H1 (cell line): ENCODE measurements around the gene ANKFN1. TPM values are rescaled to one million over a fixed set of nuclear protein-coding genes. Genes with fewer than 3 reads are reported as not detected.

ENCODE experiments used
- CTCF ChIA-PET: fragments of 300-600 bp; sonication (Branson Sonifier 250); formaldehyde crosslinking; loops from one replicate; lab custom pipeline; 2021; ENCODE audit not compliant: partially characterized antibody; lab: Charles Lee
- POLR2A ChIA-PET: fragments of 300-600 bp; sonication (Branson Sonifier 250); formaldehyde crosslinking; loops from one replicate; lab custom pipeline; 2021; ENCODE audit warnings: inconsistent platforms; ENCODE audit not compliant: partially characterized antibody; lab: Charles Lee
- DNase-seq, 2 experiments: peaks; one replicate each; pipeline versions ENCODE4 v3.0.0 to v3.0.0-alpha.2; 2010 to 2022; ENCODE audit warnings: low spot score in 2 of 2, low read depth in 1 of 2, mixed read lengths in 1 of 2
- FAIRE-seq: peaks from 2 replicates; lab custom pipeline; 2011; peaks lifted over from hg19 to GRCh38; lab: Jason Lieb, UNC
- H2AFZ ChIP-seq: 2 replicates; pipeline ENCODE4 v1.8.1; 2012; ENCODE audit warnings: low read length, inconsistent platforms
- H2AK5ac ChIP-seq: 2 replicates; pipeline ENCODE4 v1.6.1; 2013; ENCODE audit warnings: low read depth, low read length
- H2BK120ac ChIP-seq: replicated peaks from 2 replicates; pipeline ENCODE3; 2013; ENCODE audit warnings: low read depth, low read length, inconsistent platforms
- H2BK12ac ChIP-seq: 2 replicates; pipeline ENCODE4 v1.6.1; 2013; ENCODE audit warnings: low read depth, low read length
- H2BK15ac ChIP-seq: 2 replicates; pipeline ENCODE4 v1.6.1; 2013; ENCODE audit warnings: low read length
- H2BK20ac ChIP-seq: 2 replicates; pipeline ENCODE4 v1.6.1; 2013; ENCODE audit warnings: low read length
- H2BK5ac ChIP-seq: 2 replicates; pipeline ENCODE4 v1.6.1; 2013; ENCODE audit warnings: low read depth, low read length
- H3K14ac ChIP-seq: 2 replicates; pipeline ENCODE4 v1.6.1; 2013; ENCODE audit warnings: inconsistent platforms; ENCODE audit not compliant: insufficient read length
- H3K18ac ChIP-seq: 2 replicates; pipeline ENCODE4 v1.6.1; 2013; ENCODE audit warnings: low read length; ENCODE audit errors: extremely low read depth
- H3K23ac ChIP-seq: 2 replicates; pipeline ENCODE4 v1.6.1; 2013; ENCODE audit warnings: inconsistent platforms; ENCODE audit not compliant: insufficient read length
- H3K23me2 ChIP-seq: 2 replicates; pipeline ENCODE4 v1.6.1; 2013; ENCODE audit warnings: low read depth, low read length
- H3K27ac ChIP-seq: 2 replicates; pipeline ENCODE4 v1.6.1; 2011; ENCODE audit warnings: low read depth, low read length, inconsistent platforms
- H3K27me3 ChIP-seq, 4 experiments: replicated peaks in 1 of 4; 1 replicate in 1 of 4; 2 replicates in 3 of 4; pipeline versions ENCODE4 v1.6.1 to v1.8.1; 2011 to 2013; ENCODE audit warnings: low read length in 3 of 4, mild to moderate bottlenecking in 3 of 4, inconsistent platforms in 2 of 4, mixed read lengths in 2 of 4, moderate library complexity in 1 of 4; ENCODE audit not compliant: control insufficient read depth in 3 of 4, insufficient read depth in 3 of 4; ENCODE audit errors: extremely low read depth in 1 of 4
- H3K36me3 ChIP-seq, 4 experiments: 2 replicates each; pipeline versions ENCODE4 v1.6.1 to v1.8.1; 2011 to 2013; ENCODE audit warnings: mild to moderate bottlenecking in 4 of 4, low read length in 3 of 4, moderate library complexity in 2 of 4, control low read depth in 1 of 4, inconsistent platforms in 1 of 4; ENCODE audit not compliant: insufficient read depth in 4 of 4, control insufficient read depth in 2 of 4
- H3K4ac ChIP-seq: replicated peaks from 2 replicates; pipeline ENCODE3; 2013; ENCODE audit warnings: low read length, low read depth, mixed read lengths, inconsistent platforms; ENCODE audit not compliant: insufficient read length
- H3K4me1 ChIP-seq, 4 experiments: replicated peaks in 1 of 4; 1 replicate in 1 of 4; 2 replicates in 3 of 4; pipeline versions ENCODE4 v1.6.1 to v1.8.1; 2011 to 2013; ENCODE audit warnings: low read length in 3 of 4, inconsistent platforms in 2 of 4, mixed read lengths in 1 of 4; ENCODE audit not compliant: insufficient read depth in 4 of 4, control insufficient read depth in 3 of 4
- H3K4me2 ChIP-seq, 2 experiments: 2 replicates each; pipeline versions ENCODE4 v1.6.1 to v1.8.1; 2011 to 2013; ENCODE audit warnings: low read depth in 2 of 2, low read length in 2 of 2, control low read depth in 1 of 2, inconsistent platforms in 1 of 2, mild to moderate bottlenecking in 1 of 2; ENCODE audit not compliant: insufficient read depth in 1 of 2
- H3K4me3 ChIP-seq, 4 experiments: fragments of 200-600, 300-600 bp in 1 of 4; sonication (generic), shearing (Covaris generic), sonication (Bioruptor Twin) in 1 of 4; 2 replicates each; pipeline versions ENCODE4 v1.5.1 to v1.8.1; 2011 to 2016; ENCODE audit warnings: low read length in 4 of 4, low read depth in 3 of 4, control low read depth in 2 of 4, inconsistent platforms in 2 of 4, mild to moderate bottlenecking in 2 of 4, mixed read lengths in 1 of 4, moderate library complexity in 1 of 4; ENCODE audit not compliant: insufficient read depth in 2 of 4; ENCODE audit errors: extremely low read depth in 1 of 4
- H3K56ac ChIP-seq: replicated peaks from 2 replicates; pipeline ENCODE3; 2013; ENCODE audit warnings: low read depth, mild to moderate bottlenecking, mixed read lengths, low read length, inconsistent platforms; ENCODE audit not compliant: insufficient read length
- H3K79me1 ChIP-seq: 2 replicates; pipeline ENCODE4 v1.6.1; 2013; ENCODE audit warnings: low read depth, low read length, control low read depth
- H3K79me2 ChIP-seq, 2 experiments: 2 replicates each; pipeline versions ENCODE4 v1.6.1 to v1.8.1; 2012 to 2013; ENCODE audit warnings: low read length in 2 of 2, mild to moderate bottlenecking in 2 of 2, inconsistent platforms in 1 of 2; ENCODE audit not compliant: insufficient read depth in 2 of 2, control insufficient read depth in 1 of 2
- H3K9ac ChIP-seq, 4 experiments: replicated peaks in 1 of 4; 1 replicate in 1 of 4; 2 replicates in 3 of 4; pipeline versions ENCODE4 v1.6.1 to v1.8.1; 2011 to 2013; ENCODE audit warnings: low read depth in 3 of 4, low read length in 3 of 4, control low read depth in 2 of 4, mild to moderate bottlenecking in 2 of 4, moderate library complexity in 2 of 4, inconsistent platforms in 1 of 4; ENCODE audit errors: extremely low read depth in 1 of 4
- H3K9me3 ChIP-seq, 2 experiments: 2 replicates each; pipeline versions ENCODE4 v1.6.1 to v1.8.1; 2012 to 2013; ENCODE audit warnings: mild to moderate bottlenecking in 2 of 2, moderate library complexity in 2 of 2, control low read depth in 1 of 2, inconsistent platforms in 1 of 2, low read depth in 1 of 2, low read length in 1 of 2, mixed read lengths in 1 of 2; ENCODE audit not compliant: insufficient read depth in 2 of 2
- H4K20me1 ChIP-seq, 2 experiments: replicated peaks in 1 of 2; 2 replicates each; pipeline versions ENCODE3 to v1.8.1; 2011 to 2013; ENCODE audit warnings: inconsistent platforms in 2 of 2, low read length in 2 of 2, mild to moderate bottlenecking in 1 of 2; ENCODE audit not compliant: insufficient read depth in 2 of 2, control insufficient read depth in 1 of 2
- H4K5ac ChIP-seq: 2 replicates; pipeline ENCODE4 v1.6.1; 2013; ENCODE audit warnings: low read length, low read depth, mixed read lengths, inconsistent platforms; ENCODE audit not compliant: insufficient read length
- H4K8ac ChIP-seq: 2 replicates; pipeline ENCODE4 v1.8.0; 2013; ENCODE audit warnings: mild to moderate bottlenecking, moderate library complexity, low read length, inconsistent platforms; ENCODE audit not compliant: insufficient read depth; ENCODE audit errors: extremely low read depth
- H4K91ac ChIP-seq: replicated peaks from 2 replicates; pipeline ENCODE3; 2013; ENCODE audit warnings: low read length, mixed read lengths, inconsistent platforms; ENCODE audit not compliant: insufficient read length
- KDM1A ChIP-seq: fragments of 200-600, 300-600 bp; sonication (generic); IDR thresholded peaks from 2 replicates; pipeline ENCODE4 v1.7.1; 2016; ENCODE audit warnings: mild to moderate bottlenecking, low read length, borderline replicate concordance
- polyA plus RNA-seq, 7 experiments: library from polyadenylated mRNA; depleted of rRNA in 3 of 7; stranded (reverse) in 5 of 7; unstranded in 2 of 7; fragments of >200 nt in 5 of 7; fragments of 200-250 nt in 2 of 7; gene quantifications; 1 replicate in 5 of 7; 2 replicates in 1 of 7; 4 replicates in 1 of 7; pipeline versions ENCODE4 v1.2.1 to v1.2.3, GENCODE V29; 2011 to 2013; ENCODE audit warnings: missing spikeins in 2 of 7, mixed read lengths in 2 of 7
- total RNA-seq: library from RNA; stranded (reverse); fragmentation: NEBNext Ultra II Directional; extraction: Animal tissue kit (Norgen Biotek cat#: 25700); gene quantifications from 2 replicates; pipeline ENCODE4 v1.2.1, GENCODE V29; 2021
- TF ChIP-seq, protein P1 (sequence below): IDR thresholded peaks from 2 replicates; pipeline ENCODE4 v1.6.1; 2012; ENCODE audit warnings: inconsistent platforms

ANKFN1 gene
- total and polyA plus RNA-seq, 2 of the 8 experiments (the other 6 are each of a cell fraction or from before 2014, with no cell fraction given) = not detected

GRCh38 chr17:56486732-56487131 is 333.5 kb downstream of the ANKFN1 start:
- Histone ChIP-seq H3K4me1 (no peaks in the 10 kb centered on the region), H2BK20ac (no peak overlapping the region), H3K9ac (no peak overlapping the region), H3K36me3 (no peaks in the 10 kb centered on the region), H4K91ac (no peak overlapping the region), H3K18ac (no peak overlapping the region), H4K8ac (no peak overlapping the region), H3K27ac (no peak overlapping the region), H2AK5ac (no peak overlapping the region), H3K23ac (no peak overlapping the region), H4K20me1 (no peaks in the 10 kb centered on the region), H3K4me2 (no peak overlapping the region), H3K79me2 (no peaks in the 10 kb centered on the region), H3K23me2 (no peaks in the 10 kb centered on the region), H3K4me3 (no peak overlapping the region), H2BK12ac (no peak overlapping the region), H2BK120ac (no peak overlapping the region), H3K27me3 (peaks cover 0 to 1% (median 0%) of the 10 kb centered on the region in 4 experiments; a peak in 1 of 7 replicates), H2AFZ (no peak overlapping the region), H2BK15ac (no peak overlapping the region), H3K56ac (no peak overlapping the region), H3K14ac (no peak overlapping the region), H2BK5ac (no peak overlapping the region), H4K5ac (no peak overlapping the region), H3K4ac (no peak overlapping the region)
- ChIA-PET POLR2A (no interaction called here), CTCF (interaction anchor here (1.5 to 3.1 kb wide), 2 partner anchors 10 to 13 kb away, joined by 10 to 17 read pairs; no protein-coding TSS in a partner anchor)
- FAIRE-seq (no peak), DNase-seq (no peak)
- TF ChIP-seq, protein P1, sequence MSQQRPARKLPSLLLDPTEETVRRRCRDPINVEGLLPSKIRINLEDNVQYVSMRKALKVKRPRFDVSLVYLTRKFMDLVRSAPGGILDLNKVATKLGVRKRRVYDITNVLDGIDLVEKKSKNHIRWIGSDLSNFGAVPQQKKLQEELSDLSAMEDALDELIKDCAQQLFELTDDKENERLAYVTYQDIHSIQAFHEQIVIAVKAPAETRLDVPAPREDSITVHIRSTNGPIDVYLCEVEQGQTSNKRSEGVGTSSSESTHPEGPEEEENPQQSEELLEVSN = no peak
- no peak for TF ChIP-seq KDM1A
- TF ChIP-seq, all 59 proteins: peak for 0
- Histone ChIP-seq H3K9me3 (no peaks in the 10 kb centered on the region), H3K79me1 (no peaks in the 10 kb centered on the region)
